G401.6 (cell line): Measurements from ENCODE around the gene MRGPRG.

Source experiments
- FAIRE-seq: peaks from 2 replicates; lab custom pipeline; 2012; peaks lifted over from hg19 to GRCh38; lab: Jason Lieb, UNC

The MRGPRG gene

GRCh38 chr11:3194016-3194816, 24.4 kb downstream of the MRGPRG start:
- FAIRE-seq, result no peak

- FAIRE-seq, result no peak
Observed at GRCh38 chr11:3193373-3194015, 25.1 kb downstream of the MRGPRG start.

GRCh38 chr11:3192511-3193372, 25.9 kb downstream of the MRGPRG start:
- no peak for FAIRE-seq

- FAIRE-seq, result no peak
Observed at GRCh38 chr11:3191586-3192324, 26.9 kb downstream of the MRGPRG start.

- no peak for FAIRE-seq
Observed at GRCh38 chr11:3190600-3190999, 28.0 kb downstream of the MRGPRG start.

GRCh38 chr11:3189886-3190583, 28.6 kb downstream of the MRGPRG start:
- no peak for FAIRE-seq

GRCh38 chr11:3189196-3189843, 29.3 kb downstream of the MRGPRG start:
- no peak for FAIRE-seq

GRCh38 chr11:3188496-3189195, 30.0 kb downstream of the MRGPRG start:
- FAIRE-seq, result no peak

- no peak for FAIRE-seq
Observed at GRCh38 chr11:3186166-3186953, 32.3 kb downstream of the MRGPRG start.

GRCh38 chr11:3184732-3185347, 33.8 kb downstream of the MRGPRG start:
- no peak for FAIRE-seq

- no peak for FAIRE-seq
Observed at GRCh38 chr11:3183523-3183922, 35.1 kb downstream of the MRGPRG start.

GRCh38 chr11:3182462-3182852, 36.2 kb downstream of the MRGPRG start:
- FAIRE-seq, result no peak

GRCh38 chr11:3181725-3182461, 36.7 kb downstream of the MRGPRG start:
- no peak for FAIRE-seq

GRCh38 chr11:3180869-3181268, 37.7 kb downstream of the MRGPRG start:
- FAIRE-seq, result no peak

- no peak for FAIRE-seq
Observed at GRCh38 chr11:3178349-3178748, 40.3 kb downstream of the MRGPRG start.

- FAIRE-seq, result no peak
Observed at GRCh38 chr11:3177931-3178330, 40.7 kb downstream of the MRGPRG start.

- no peak for FAIRE-seq
Observed at GRCh38 chr11:3176487-3176886, 42.1 kb downstream of the MRGPRG start.

GRCh38 chr11:3175194-3175593, 43.4 kb downstream of the MRGPRG start:
- FAIRE-seq, result no peak
